Camera-type eye (tissue), 1 donor: ENCODE data around the gene PPM1M. TPM values are rescaled to one million over a fixed set of nuclear protein-coding genes. Genes with fewer than 3 reads are reported as not detected.

Experiments
- total RNA-seq: library from RNA; depleted of rRNA; stranded (reverse); fragments of >200 nt; gene quantifications from one replicate; pipeline ENCODE4 v1.2.3, GENCODE V29; 2014

PPM1M gene, protein sequence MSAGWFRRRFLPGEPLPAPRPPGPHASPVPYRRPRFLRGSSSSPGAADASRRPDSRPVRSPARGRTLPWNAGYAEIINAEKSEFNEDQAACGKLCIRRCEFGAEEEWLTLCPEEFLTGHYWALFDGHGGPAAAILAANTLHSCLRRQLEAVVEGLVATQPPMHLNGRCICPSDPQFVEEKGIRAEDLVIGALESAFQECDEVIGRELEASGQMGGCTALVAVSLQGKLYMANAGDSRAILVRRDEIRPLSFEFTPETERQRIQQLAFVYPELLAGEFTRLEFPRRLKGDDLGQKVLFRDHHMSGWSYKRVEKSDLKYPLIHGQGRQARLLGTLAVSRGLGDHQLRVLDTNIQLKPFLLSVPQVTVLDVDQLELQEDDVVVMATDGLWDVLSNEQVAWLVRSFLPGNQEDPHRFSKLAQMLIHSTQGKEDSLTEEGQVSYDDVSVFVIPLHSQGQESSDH
- total RNA-seq: 10.6 TPM

DNA sequence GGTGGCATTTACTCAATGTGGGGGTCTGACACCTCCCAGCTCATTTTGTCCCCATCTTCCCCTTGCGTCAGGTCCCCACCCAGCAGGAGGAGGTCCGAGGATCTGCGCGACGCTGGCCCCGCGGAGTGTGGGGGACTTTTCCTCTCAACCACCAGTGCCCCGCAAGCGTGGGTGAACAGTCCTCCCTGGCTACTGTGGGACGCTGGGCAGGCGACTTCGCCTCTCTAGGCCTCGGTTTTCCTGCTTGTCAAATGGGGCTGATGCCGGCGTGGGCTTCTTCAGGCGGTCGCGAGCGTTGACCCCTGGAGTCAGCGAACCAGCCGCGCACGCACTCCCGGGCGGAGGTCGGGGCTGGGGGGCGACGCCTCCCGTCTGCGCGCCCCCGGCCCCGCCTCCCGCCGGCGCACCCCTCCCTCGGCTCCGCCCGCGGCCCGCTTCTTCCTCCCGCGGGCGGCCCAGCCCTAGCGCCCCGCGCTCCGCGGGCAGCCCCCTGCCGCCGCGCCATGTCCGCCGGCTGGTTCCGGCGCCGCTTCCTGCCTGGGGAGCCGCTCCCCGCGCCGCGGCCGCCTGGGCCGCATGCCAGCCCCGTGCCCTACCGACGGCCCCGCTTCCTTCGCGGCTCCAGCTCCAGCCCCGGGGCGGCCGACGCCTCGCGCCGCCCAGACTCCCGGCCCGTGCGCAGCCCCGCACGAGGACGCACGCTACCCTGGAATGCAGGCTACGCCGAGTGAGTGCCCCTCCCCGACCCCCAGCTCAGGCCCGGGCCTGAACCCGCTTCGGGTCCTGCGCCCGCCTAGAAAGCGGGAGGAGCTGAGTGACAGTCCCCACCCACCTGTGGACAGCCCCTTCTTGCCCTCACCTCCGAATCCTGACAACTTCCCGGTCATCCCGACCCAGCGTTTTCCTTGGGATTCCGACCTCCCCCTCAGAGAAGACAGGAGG, at the start of gene PPM1M:
TSS of gene PPM1M (plus strand) at position 438 of the 942 bp plus-strand sequence. CDS start at position 504, 66 bp downstream.

DNA sequence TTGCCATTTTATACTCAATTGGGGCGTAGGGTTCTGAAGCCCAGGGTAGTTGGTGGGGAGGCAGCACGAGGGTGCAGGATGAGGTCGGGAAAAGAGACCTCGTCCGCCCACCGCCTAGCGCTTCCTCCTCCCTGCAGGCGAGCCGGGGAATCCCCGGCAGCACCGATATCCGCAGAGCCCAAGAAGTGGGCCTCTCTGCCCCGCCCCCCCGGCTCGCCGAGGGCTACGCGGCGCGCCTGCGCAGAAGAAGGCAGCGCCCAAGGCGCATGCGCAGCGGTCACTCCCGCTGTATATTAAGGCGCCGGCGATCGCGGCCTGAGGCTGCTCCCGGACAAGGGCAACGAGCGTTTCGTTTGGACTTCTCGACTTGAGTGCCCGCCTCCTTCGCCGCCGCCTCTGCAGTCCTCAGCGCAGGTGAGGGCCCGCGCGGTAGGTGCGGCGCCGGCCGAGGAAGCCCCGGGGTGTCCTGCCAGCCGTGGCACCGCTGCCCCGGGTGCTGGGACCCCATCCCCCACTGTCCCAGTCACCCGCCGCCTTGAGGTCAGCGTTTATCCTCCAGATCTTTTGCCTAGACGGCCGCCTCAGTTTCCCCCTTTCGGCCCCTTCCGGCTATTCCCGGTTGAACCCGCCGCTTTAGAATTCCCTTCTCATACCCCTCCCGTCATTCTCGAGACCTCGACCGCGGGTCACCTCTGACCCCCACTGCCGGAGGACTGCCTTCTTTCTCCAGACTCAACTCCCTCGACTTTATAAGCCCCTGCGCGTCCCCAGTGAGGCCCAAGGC, 47.5 kb upstream of the PPM1M start, which contains the start of gene ALAS1:
TSS of gene ALAS1 (plus strand) at position 319 of the 784 bp plus-strand sequence. CDS start 1,082 bp downstream, outside the sequence.

DNA sequence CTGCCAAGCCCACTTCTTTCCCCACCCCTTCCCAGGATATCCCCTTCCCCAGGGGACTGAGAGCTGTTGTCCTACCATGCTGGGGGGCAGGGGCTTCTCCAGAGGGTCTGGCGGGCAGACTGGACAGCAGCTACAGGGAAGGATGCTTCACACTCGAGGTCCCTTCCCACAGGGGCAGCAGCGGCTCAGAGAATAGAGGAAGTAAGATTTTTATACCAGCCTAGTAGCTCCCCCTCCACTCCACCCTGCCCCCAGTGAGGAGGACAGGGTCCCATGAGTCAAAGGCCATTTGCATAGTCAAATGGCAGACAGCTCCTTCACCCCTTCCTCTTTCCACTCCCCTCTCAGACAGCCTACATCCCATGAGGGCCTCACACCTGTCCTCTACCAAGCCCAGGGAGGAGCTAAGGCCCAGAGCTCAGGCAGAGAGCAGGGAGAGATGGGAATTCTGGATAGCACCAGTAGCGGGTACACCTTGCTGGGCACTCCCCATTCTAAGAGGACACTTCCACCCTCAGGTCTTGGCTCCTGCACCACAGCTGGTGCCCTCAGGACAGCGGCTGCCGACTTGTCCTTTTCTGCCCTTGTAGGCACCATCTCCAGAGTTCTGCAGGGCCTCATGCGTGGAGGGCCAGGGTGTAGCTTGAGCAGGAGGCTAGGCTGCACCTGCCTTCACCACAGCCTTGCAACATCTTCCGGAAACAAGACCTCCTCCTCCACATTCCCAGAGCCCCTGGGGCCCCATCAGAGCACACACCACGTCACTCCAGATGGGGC, 19.9 kb upstream of the PPM1M start, which contains the start of gene TLR9:
TSS of gene TLR9 (minus strand) at position 194 of the 777 bp plus-strand sequence. CDS start at position 78, 116 bp downstream.

DNA sequence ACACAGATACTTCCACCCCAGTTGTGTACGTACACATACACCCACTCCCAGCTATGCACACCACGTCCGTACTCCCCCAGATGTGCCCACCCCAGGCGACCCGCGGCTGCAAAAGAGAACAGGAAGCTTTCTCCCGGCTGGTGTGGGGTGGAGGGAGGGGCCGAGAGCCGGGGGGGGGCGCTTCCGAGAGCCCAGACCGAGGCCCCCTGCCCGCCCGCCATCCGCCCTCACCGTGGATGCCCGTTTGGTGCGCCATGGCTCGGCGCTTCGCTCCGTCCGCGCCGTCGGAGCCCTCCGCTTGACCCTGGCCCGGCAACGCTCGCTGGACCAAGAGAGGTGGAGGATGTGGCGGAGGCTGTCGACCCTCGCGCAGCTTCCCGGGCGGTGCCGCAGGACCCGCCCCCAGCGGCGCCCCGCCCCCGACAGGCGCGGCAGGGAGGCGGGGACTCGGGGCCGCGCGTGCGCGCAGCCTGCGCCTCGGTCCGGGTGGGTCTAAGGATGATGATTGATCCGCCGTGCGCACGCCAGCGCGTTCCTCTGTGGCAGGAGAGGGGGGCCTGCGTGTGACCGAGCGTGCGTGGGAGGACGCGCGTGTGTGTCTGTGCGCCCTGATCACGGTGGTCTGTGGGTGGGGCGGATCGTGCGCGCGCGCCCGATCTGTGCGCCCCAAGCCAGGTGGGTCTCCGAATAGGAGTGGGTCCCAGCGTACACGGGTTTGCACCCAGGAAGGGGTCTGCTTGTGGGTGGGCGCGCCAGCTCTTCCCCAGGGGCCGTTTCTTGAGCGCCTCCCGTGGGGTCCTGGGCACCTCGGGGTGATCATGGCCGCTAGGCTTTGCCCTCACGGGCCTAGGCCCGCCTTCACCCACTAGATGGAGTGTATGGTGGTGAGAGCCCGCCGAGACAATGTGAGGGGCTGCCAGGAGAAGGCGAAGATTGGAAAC, 6.5 kb upstream of the PPM1M start, which contains the start of gene TWF2:
TSS of gene TWF2 (minus strand) at position 398 of the 941 bp plus-strand sequence. CDS start at position 256, 142 bp downstream.

GRCh38 chr3:52278510-52279069, 33.0 kb downstream of the PPM1M start, which contains the start of gene WDR82:
TSS of gene WDR82 (minus strand) at chr3:52278649. CDS start at chr3:52278361, 288 bp downstream.

Other genes with a start within 250 kb of the PPM1M start
- 573 TPM for gene RPL29, start 249.9 kb upstream of the PPM1M start, total RNA-seq
- gene DUSP7, start 189.2 kb upstream of the PPM1M start, total RNA-seq: 8.1 TPM
- gene POC1A, start 91.3 kb upstream of the PPM1M start, total RNA-seq: 3.1 TPM
- gene ALAS1, start 47.6 kb upstream of the PPM1M start, total RNA-seq: 41.1 TPM
- gene TLR9, start 20.1 kb upstream of the PPM1M start, total RNA-seq: not detected
- gene TWF2, start 6.6 kb upstream of the PPM1M start, total RNA-seq: 25.1 TPM
- 104 TPM for gene WDR82, start 32.9 kb downstream of the PPM1M start, total RNA-seq
- gene GLYCTK, start 42.1 kb downstream of the PPM1M start, total RNA-seq: 6.5 TPM
- gene DNAH1, start 70.6 kb downstream of the PPM1M start, total RNA-seq: 9.0 TPM
- gene BAP1, start 164.2 kb downstream of the PPM1M start, total RNA-seq: 58.4 TPM
- 7.1 TPM for gene PHF7, start 164.9 kb downstream of the PPM1M start, total RNA-seq
- gene SEMA3G, start 199.3 kb downstream of the PPM1M start, total RNA-seq: 9.6 TPM
- gene TNNC1, start 208.3 kb downstream of the PPM1M start, total RNA-seq: 105 TPM
- gene NISCH, start 209.8 kb downstream of the PPM1M start, total RNA-seq: 226 TPM
- gene STAB1, start 249.6 kb downstream of the PPM1M start, total RNA-seq: 53.9 TPM